AG09319 (cell line): Measurements from ENCODE around the gene LGALS14.
"Not testable (repeated sequence)": the region's sequence is repeated elsewhere in the genome, so short reads cannot be mapped to it uniquely, and the experiment has no call there.

Experiments
- DNase-seq: peaks from one replicate; pipeline ENCODE4 v3.0.0-alpha.2; 2010; ENCODE audit warnings: low read depth; ENCODE audit errors: extremely low read depth
- TF ChIP-seq, protein P1 (sequence below): IDR thresholded peaks from 2 replicates; pipeline ENCODE4 v1.5.1; 2011; ENCODE audit warnings: low read depth, mild to moderate bottlenecking, inconsistent platforms, low read length, moderate library complexity

Gene LGALS14, protein sequence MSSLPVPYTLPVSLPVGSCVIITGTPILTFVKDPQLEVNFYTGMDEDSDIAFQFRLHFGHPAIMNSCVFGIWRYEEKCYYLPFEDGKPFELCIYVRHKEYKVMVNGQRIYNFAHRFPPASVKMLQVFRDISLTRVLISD

DNA sequence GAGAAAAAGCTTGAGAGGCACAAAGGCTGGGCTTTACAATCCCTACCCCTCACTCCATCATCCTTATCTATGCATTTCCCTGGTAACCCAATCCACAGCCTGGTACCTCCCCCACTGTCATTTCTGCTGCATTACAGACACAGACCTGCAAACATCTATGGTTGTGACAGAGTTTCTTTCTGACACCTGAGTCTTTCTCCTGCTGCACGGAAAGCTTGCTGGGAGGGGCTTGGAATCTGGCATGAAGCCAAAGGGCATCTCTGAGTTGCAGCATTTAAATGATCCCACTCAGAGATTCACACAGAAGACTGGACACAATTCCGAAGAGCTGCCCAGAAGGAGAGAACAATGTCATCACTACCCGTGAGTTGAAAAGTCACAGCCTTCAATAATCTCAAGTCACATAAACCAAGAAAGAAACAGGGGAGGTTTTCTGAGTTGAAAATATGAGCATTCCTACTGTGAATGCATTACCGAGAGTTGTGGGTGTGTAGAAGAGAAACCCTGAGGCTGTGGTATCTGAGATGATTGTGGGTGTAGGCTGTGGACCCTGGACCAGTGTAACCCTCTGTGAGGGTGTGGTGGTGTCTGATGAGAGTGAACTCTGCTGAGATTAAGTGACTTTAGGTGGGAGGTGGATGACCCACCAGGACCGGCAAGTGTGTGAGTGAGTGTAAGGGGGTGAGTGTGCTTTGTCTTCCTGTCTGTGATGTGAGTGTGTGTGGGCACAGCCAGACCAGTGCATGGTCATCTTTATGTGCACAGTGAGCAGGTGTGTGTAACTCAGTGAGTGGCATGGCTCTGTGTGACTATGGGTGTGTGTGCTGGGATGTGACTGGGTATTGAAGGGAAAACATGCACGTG lies at the start of gene LGALS14:
LGALS14 (plus strand) TSS at position 301 of the 864 bp plus-strand sequence; CDS start at position 349, 48 bp downstream.
- DNase-seq: no peak
- TF ChIP-seq, protein P1, sequence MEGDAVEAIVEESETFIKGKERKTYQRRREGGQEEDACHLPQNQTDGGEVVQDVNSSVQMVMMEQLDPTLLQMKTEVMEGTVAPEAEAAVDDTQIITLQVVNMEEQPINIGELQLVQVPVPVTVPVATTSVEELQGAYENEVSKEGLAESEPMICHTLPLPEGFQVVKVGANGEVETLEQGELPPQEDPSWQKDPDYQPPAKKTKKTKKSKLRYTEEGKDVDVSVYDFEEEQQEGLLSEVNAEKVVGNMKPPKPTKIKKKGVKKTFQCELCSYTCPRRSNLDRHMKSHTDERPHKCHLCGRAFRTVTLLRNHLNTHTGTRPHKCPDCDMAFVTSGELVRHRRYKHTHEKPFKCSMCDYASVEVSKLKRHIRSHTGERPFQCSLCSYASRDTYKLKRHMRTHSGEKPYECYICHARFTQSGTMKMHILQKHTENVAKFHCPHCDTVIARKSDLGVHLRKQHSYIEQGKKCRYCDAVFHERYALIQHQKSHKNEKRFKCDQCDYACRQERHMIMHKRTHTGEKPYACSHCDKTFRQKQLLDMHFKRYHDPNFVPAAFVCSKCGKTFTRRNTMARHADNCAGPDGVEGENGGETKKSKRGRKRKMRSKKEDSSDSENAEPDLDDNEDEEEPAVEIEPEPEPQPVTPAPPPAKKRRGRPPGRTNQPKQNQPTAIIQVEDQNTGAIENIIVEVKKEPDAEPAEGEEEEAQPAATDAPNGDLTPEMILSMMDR: no peak

DNA sequence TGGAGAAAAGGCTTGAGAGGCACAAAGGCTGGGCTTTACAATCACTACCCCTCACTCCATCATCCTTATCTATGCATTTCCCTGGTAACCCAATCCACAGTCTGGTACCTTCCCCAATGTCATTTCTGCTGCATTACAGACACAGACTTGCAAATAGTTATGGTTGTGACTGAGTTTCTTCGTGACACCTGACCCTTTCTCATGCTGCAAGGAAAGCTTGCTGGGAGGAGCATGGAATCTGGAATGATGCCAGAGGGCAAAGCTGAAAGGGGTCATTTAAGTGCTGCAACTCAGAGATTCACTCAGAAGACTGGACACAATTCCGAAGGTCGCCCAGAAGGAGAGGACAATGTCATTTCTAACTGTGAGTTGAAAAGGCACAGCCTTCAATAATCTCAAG lies 48.7 kb upstream of the LGALS14 start, which contains the start of gene LGALS16:
LGALS16 (plus strand) TSS at position 301 of the 400 bp plus-strand sequence; CDS start at position 350, 49 bp downstream.
- no peak for DNase-seq
- TF ChIP-seq, protein P1: no peak

DNA sequence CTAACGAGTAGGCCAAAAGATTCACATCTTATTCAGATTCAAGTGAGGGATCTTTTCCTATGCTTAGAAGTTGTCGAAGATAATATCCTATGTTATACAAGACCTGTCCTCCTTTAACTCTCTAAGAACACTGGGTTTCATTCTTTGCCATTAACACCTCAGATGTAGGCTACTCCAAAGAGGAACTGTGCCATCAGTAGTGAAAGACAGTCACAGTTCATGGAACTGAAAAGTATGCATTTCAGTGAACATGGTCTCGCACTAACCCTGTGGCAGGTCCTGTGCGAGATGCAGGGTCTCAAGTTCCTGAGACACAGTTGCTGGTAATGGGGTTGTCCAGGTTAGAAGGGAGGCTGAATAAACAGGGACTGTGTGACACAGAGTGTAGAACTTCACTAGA lies 44.5 kb upstream of the LGALS14 start:
- TF ChIP-seq, protein P1: no peak
- DNase-seq: no peak

DNA sequence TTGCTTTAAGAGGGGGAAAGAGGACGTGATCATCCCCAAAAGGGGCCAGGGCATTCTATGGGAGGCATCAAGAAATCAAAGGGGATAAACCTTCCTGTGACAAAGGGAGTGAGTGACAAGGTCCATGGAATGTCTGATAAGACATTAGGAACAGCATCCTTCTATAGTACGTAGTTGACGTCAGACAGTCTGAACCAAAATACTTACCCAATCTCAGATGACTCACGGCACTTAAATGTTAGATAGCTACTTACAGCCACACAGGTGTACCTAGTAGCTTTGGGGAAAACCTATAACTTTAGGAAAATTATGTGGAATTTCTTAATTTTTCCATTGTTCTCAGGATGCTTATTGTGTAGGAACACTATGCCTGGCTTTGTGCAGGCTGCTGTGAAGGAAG lies 43.6 kb upstream of the LGALS14 start:
- TF ChIP-seq, protein P1: no peak
- DNase-seq: no peak

DNA sequence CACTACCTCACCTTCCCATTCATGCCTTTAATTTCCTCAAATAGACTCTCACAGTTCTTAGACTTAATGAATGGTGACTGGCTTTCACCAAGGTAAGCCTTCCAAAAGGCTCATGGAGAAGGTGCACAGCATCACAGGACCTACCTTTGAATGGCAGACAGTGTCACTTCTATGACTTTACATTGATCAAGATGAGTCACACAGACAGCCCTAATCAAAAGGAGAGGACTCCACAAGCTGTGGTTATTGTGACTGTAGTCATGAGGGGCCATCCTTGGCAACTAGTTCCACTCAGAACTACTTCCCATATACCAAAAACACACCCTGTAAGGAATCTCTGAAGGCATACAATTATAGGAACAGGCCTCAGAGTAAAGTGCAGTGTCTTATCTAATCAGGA lies 42.7 kb upstream of the LGALS14 start:
- DNase-seq: no peak
- TF ChIP-seq, protein P1: no peak

DNA sequence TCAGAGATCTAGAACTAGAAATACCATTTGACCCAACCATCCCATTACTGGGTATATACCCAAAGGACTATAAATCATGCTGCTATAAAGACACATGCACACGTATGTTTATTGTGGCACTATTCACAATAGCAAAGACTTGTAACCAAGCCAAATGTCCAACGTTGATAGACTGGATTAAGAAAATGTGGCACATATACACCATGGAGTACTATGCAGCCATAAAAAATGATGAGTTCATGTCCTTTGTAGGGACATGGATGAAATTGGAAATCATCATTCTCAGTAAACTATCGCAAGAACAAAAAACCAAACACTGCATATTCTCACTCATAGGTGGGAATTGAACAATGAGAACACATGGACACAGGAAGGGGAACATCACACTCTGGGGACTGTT lies 34.4 kb upstream of the LGALS14 start:
- DNase-seq: not testable (repeated sequence)

DNA sequence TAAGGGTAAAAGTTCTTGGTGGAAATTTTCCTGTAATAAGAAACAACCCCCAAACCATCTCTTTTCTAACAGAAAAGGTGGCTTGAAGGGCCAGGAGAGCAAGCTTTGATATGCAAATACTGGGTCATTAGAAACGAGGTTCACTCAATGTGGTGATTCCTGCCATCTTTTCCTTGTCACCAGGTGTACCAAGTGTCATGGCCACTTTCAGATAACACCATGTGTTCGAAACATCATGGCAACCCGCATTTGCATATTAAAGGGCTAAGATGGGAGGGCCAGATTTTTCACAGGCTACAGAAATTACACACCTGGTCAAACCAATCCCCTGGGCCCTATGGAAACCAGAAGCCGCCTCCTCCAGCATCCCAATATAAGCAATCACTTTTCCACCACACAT lies 33.3 kb upstream of the LGALS14 start:
- TF ChIP-seq, protein P1: no peak
- no peak for DNase-seq
